GM12892 (cell line): ENCODE data around the gene ITGB1.
"Not testable (repeated sequence)": the region's sequence is repeated elsewhere in the genome, so short reads cannot be mapped to it uniquely, and the experiment has no call there.

Experiments
- POLR2AphosphoS5 ChIP-seq: IDR thresholded peaks from 2 replicates; pipeline ENCODE4 v1.6.1; 2011; ENCODE audit warnings: low read depth, low read length, control low read depth
- TAF1 ChIP-seq: IDR thresholded peaks from 2 replicates; pipeline ENCODE4 v1.6.1; 2011; ENCODE audit warnings: low read depth, mild to moderate bottlenecking, control low read depth, low read length, borderline replicate concordance

DNA sequence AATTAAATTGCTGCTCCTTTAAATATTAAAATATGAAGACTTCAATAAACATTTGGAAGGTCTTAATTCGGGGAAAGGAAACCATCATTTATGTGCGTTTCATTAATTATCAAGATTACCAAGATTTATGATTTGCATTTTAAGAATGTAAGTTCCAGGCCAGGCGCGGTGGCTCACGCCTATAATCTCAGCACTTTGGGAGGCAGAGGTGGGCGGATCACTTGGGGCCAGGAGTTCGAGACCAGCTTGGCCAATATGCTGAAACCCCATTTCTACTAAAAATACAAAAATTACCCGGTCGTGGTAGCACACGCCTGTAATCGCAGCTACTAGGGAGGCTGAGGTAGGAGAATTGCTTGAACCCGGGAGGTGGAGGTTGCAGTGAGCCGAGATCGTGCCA, 21.7 kb upstream of the ITGB1 start:
- TF ChIP-seq POLR2AphosphoS5, TAF1: not testable (repeated sequence)
